ENCODE data around the gene SNUPN. TPM values are rescaled to one million over a fixed set of nuclear protein-coding genes. Genes with fewer than 3 reads are reported as not detected.

Gene SNUPN
- total RNA-seq, 1 donor from 2014 or later: 19.5 TPM

DNA sequence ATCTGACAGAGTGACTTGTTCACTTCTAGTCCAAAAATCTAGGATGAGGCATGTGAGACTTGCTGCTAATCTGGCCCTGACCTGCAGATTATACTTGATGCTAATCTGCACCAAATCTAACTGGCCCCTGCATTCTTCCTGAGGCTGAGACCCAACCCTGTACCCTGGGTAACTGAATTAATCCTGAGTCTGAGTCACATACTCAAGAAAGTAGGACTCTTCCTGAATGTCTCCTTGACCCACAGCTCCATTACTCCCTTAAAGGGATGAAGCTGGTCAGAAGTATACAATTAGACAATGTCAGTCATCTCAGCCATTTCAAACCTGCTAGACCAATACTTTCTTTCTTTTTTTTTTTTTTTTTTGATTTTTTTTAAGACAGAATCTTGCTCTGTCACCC, 71.9 kb downstream of the SNUPN start:
- no peaks in the 10 kb centered on the region for H3K27me3 ChIP-seq (ENCODE audit: low read depth)
- H3K36me3 ChIP-seq: no peaks in the 10 kb centered on the region
- no peaks in the 10 kb centered on the region for H3K9me3 ChIP-seq (replicated peaks)
- H3K4me1 ChIP-seq: peaks cover 29% of the 10 kb centered on the region
- TF ChIP-seq, protein P1, sequence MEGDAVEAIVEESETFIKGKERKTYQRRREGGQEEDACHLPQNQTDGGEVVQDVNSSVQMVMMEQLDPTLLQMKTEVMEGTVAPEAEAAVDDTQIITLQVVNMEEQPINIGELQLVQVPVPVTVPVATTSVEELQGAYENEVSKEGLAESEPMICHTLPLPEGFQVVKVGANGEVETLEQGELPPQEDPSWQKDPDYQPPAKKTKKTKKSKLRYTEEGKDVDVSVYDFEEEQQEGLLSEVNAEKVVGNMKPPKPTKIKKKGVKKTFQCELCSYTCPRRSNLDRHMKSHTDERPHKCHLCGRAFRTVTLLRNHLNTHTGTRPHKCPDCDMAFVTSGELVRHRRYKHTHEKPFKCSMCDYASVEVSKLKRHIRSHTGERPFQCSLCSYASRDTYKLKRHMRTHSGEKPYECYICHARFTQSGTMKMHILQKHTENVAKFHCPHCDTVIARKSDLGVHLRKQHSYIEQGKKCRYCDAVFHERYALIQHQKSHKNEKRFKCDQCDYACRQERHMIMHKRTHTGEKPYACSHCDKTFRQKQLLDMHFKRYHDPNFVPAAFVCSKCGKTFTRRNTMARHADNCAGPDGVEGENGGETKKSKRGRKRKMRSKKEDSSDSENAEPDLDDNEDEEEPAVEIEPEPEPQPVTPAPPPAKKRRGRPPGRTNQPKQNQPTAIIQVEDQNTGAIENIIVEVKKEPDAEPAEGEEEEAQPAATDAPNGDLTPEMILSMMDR (IDR thresholded peaks at IDR 0.05; ENCODE audit: borderline replicate concordance): no peak
- H3K4me3 ChIP-seq: no peak overlapping the region
- intact Hi-C loops (cut with micrococcal nuclease): no loop called here
- H3K27ac ChIP-seq (replicated peaks): no peak overlapping the region
- DNase-seq: no peak

DNA sequence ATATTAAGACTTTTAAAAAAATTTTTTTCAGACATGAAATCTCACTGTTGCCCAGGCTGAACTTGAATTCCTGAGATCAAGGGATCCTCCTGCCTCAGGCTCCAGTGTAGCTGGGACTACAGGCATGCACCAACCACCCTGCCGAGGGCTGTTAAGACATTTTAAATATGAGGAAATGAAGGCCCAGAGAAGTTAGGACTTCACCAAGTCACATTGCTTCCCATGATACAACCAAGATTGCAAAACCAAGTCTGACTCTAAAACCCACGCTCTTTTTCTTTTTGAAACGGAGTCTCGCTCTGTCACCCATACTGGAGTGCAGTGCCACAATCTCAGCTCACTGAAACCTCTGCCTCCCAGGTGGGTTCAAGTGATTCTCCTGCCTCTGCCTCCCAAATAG, 74.4 kb downstream of the SNUPN start:
- Histone ChIP-seq H3K36me3 (no peaks in the 10 kb centered on the region), H3K27ac (replicated peaks) (no peak overlapping the region), H3K4me1 (peaks cover 39% of the 10 kb centered on the region), H3K9me3 (replicated peaks) (no peaks in the 10 kb centered on the region), H3K4me3 (no peak overlapping the region), H3K27me3 (ENCODE audit: low read depth) (no peaks in the 10 kb centered on the region)
- TF ChIP-seq, protein P1 (IDR thresholded peaks at IDR 0.05; ENCODE audit: borderline replicate concordance): no peak
- no peak for DNase-seq
- intact Hi-C loops (cut with micrococcal nuclease): no loop called here

Other genes with a start within 250 kb of the SNUPN start
- gene SIN3A, start 174.0 kb downstream of the SNUPN start, total RNA-seq: 28.0 TPM
- 7.1 TPM for gene PTPN9, start 46.4 kb downstream of the SNUPN start, total RNA-seq
- gene IMP3, start 14.5 kb upstream of the SNUPN start, total RNA-seq: 49.1 TPM
- gene SNX33, start 22.2 kb upstream of the SNUPN start, total RNA-seq: 11.4 TPM
- 9.1 TPM for gene CSPG4, start 87.1 kb upstream of the SNUPN start, total RNA-seq
- 27.8 TPM for gene UBE2Q2, start 217.7 kb upstream of the SNUPN start, total RNA-seq

Data from left ventricle myocardium inferior (tissue), 1 donor.